Keratinocyte (primary cell): Measurements from ENCODE around the gene HMCN1. TPM values are rescaled to one million over a fixed set of nuclear protein-coding genes. Genes with fewer than 3 reads are reported as not detected.

Source experiments
- DNase-seq: peaks from one replicate; pipeline ENCODE4 v3.0.0-alpha.2; 2011; ENCODE audit warnings: low read depth, missing footprints, low spot score
- FAIRE-seq: peaks from 2 replicates; lab custom pipeline; 2011; peaks lifted over from hg19 to GRCh38; lab: Jason Lieb, UNC
- H2AFZ ChIP-seq: 2 replicates; pipeline ENCODE4 v1.6.0; 2012; ENCODE audit warnings: low read length, control low read depth, inconsistent platforms; ENCODE audit not compliant: control insufficient read depth
- H3K27ac ChIP-seq: 2 replicates; pipeline ENCODE4 v1.5.1; 2011; ENCODE audit warnings: low read length; ENCODE audit not compliant: control insufficient read depth, insufficient read depth
- H3K27me3 ChIP-seq: 3 replicates; pipeline ENCODE4 v1.6.0; 2011; ENCODE audit warnings: low read length; ENCODE audit not compliant: control insufficient read depth, insufficient read depth; ENCODE audit errors: extremely low read depth
- H3K36me3 ChIP-seq, 2 experiments: 2 replicates in 1 of 2; 3 replicates in 1 of 2; pipeline ENCODE4 v1.5.1; 2011; ENCODE audit warnings: low read length in 2 of 2, mild to moderate bottlenecking in 1 of 2; ENCODE audit not compliant: control insufficient read depth in 2 of 2, insufficient read depth in 2 of 2; ENCODE audit errors: extremely low read depth in 1 of 2
- H3K4me1 ChIP-seq: 3 replicates; pipeline ENCODE4 v1.5.1; 2011; ENCODE audit warnings: low read length; ENCODE audit not compliant: control insufficient read depth, insufficient read depth; ENCODE audit errors: extremely low read depth
- H3K4me2 ChIP-seq: 3 replicates; pipeline ENCODE4 v1.6.0; 2011; ENCODE audit warnings: low read depth, low read length; ENCODE audit not compliant: control insufficient read depth, insufficient read depth; ENCODE audit errors: extremely low read depth
- H3K4me3 ChIP-seq, 3 experiments: fragments of 200-600 bp in 1 of 3; sonication (generic) in 1 of 3; 2 replicates in 2 of 3; 3 replicates in 1 of 3; pipeline ENCODE4 v1.5.1; 2011 to 2016; ENCODE audit warnings: low read length in 3 of 3, mild to moderate bottlenecking in 3 of 3, control low read depth in 2 of 3, inconsistent platforms in 1 of 3, low read depth in 1 of 3, mixed read lengths in 1 of 3, mixed run types in 1 of 3, moderate library complexity in 1 of 3; ENCODE audit not compliant: control insufficient read depth in 2 of 3, insufficient read depth in 2 of 3; ENCODE audit errors: extremely low read depth in 1 of 3
- H3K79me2 ChIP-seq: 2 replicates; pipeline ENCODE4 v1.6.0; 2012; ENCODE audit warnings: low read length; ENCODE audit not compliant: control insufficient read depth, insufficient read depth
- H3K9ac ChIP-seq: 3 replicates; pipeline ENCODE4 v1.6.0; 2011; ENCODE audit warnings: low read length; ENCODE audit not compliant: control insufficient read depth, insufficient read depth; ENCODE audit errors: extremely low read depth
- H3K9me1 ChIP-seq: 3 replicates; pipeline ENCODE4 v1.6.0; 2011; ENCODE audit warnings: low read length; ENCODE audit not compliant: control insufficient read depth, insufficient read depth; ENCODE audit errors: extremely low read depth
- H3K9me3 ChIP-seq: 2 replicates; pipeline ENCODE4 v1.5.1; 2012; ENCODE audit warnings: low read depth, low read length; ENCODE audit not compliant: control insufficient read depth
- H4K20me1 ChIP-seq: 3 replicates; pipeline ENCODE4 v1.6.0; 2011; ENCODE audit warnings: low read length; ENCODE audit not compliant: control insufficient read depth, insufficient read depth; ENCODE audit errors: extremely low read depth
- EZH2 ChIP-seq: IDR thresholded peaks from one replicate; pipeline ENCODE4 v1.6.1; 2012; ENCODE audit warnings: inconsistent platforms, mild to moderate bottlenecking, low read length, moderate library complexity
- dilution Hi-C: fragments of 300-500 bp; cut with MboI; formaldehyde crosslinking; loops from one replicate; pipeline ENCODE4 v1.7.0; 2020; ENCODE audit warnings: low sequenced_read_pairs; ENCODE audit not compliant: extremely low pct_ligation_motif_present
- polyA plus RNA-seq, 5 experiments: library from polyadenylated mRNA; depleted of rRNA in 3 of 5; stranded (reverse) in 3 of 5; stranded (forward) in 1 of 5; unstranded in 1 of 5; fragments of >200 nt; gene quantifications; 1 replicate in 1 of 5; 2 replicates in 3 of 5; 3 replicates in 1 of 5; pipeline versions ENCODE4 v1.2.1 to v1.2.3, GENCODE V29; 2011 to 2012; ENCODE audit warnings: missing spikeins in 2 of 5, low read depth in 1 of 5, low replicate concordance in 1 of 5
- TF ChIP-seq, protein P1 (sequence below), 3 experiments: IDR thresholded peaks in 1 of 3; conservative IDR thresholded peaks in 1 of 3; optimal IDR thresholded peaks in 1 of 3; 2 replicates in 2 of 3; 3 replicates in 1 of 3; pipeline versions ENCODE3 to v1.5.1; 2011; ENCODE audit warnings: low read length in 3 of 3, mild to moderate bottlenecking in 3 of 3, moderate library complexity in 2 of 3, control low read depth in 1 of 3, inconsistent platforms in 1 of 3; ENCODE audit not compliant: insufficient read depth in 2 of 3; ENCODE audit errors: extremely low read depth in 1 of 3

The HMCN1 gene
- polyA plus RNA-seq, 1 donor (not counting 4 experiments of a cell fraction or from before 2014, with no cell fraction given): 1.8 TPM

DNA sequence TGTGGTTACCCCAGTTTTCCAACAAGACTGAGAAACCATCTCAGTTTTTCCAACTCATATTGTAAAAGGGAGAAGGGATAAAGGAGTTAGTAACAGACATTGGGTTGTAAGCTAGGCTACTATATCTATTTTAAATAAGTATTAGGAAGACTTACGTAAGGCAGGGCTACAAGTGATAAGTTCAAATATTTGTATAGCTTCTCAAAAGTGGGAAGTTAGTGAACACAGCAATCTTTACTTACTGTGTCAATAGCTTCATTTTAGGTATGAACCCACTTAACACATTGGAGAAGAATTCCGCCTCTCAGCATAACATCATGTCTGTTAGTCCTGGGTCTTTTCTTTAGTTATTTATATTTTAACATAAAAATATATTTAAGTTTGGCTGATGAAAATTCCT lies 320.7 kb downstream of the HMCN1 start:
- H2AFZ ChIP-seq: no peak overlapping the region
- FAIRE-seq (no peak), DNase-seq (no peak)
- H4K20me1 ChIP-seq: no peaks in the 10 kb centered on the region
- no peaks in the 10 kb centered on the region for H3K9me1 ChIP-seq
- H3K9ac ChIP-seq: no peak overlapping the region
- dilution Hi-C loops: no loop called here
- no peaks in the 10 kb centered on the region for H3K9me3 ChIP-seq
- H3K79me2 ChIP-seq: no peaks in the 10 kb centered on the region
- no peak overlapping the region for H3K4me3 ChIP-seq
- no peaks in the 10 kb centered on the region for H3K27me3 ChIP-seq
- no peak overlapping the region for H3K4me2 ChIP-seq
- H3K27ac ChIP-seq: no peak overlapping the region
- no peak for TF ChIP-seq EZH2
- TF ChIP-seq, protein P1, sequence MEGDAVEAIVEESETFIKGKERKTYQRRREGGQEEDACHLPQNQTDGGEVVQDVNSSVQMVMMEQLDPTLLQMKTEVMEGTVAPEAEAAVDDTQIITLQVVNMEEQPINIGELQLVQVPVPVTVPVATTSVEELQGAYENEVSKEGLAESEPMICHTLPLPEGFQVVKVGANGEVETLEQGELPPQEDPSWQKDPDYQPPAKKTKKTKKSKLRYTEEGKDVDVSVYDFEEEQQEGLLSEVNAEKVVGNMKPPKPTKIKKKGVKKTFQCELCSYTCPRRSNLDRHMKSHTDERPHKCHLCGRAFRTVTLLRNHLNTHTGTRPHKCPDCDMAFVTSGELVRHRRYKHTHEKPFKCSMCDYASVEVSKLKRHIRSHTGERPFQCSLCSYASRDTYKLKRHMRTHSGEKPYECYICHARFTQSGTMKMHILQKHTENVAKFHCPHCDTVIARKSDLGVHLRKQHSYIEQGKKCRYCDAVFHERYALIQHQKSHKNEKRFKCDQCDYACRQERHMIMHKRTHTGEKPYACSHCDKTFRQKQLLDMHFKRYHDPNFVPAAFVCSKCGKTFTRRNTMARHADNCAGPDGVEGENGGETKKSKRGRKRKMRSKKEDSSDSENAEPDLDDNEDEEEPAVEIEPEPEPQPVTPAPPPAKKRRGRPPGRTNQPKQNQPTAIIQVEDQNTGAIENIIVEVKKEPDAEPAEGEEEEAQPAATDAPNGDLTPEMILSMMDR (optimal IDR thresholded peaks at IDR 0.05 in 1 of 3, IDR thresholded peaks at IDR 0.05 in 1 of 3, conservative IDR thresholded peaks at IDR 0.05 in 1 of 3; ENCODE audit: extremely low read depth in 1 of 3, insufficient read depth in 2 of 3, low read length in 3 of 3): no peak
- H3K4me1 ChIP-seq: peaks cover 13% of the 10 kb centered on the region
- H3K36me3 ChIP-seq: no peaks in the 10 kb centered on the region

DNA sequence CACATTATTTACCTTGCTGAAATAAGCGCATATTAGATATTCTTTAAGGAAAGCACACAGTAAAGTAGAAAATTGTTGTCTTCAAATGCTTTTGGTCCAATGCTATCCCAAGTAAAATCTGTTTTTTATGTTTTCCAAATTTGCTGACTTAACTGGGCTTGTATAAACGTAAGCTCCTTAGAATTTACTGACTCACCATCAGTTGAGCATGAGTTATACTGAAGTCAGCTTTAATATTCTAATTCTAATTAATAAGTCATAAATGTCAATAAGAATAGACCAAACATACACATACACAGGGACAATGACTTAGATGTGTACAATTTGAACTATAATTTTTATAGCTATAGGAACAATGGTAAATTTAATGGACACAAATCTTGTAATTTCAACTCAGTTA lies 321.7 kb downstream of the HMCN1 start:
- no peaks in the 10 kb centered on the region for H4K20me1 ChIP-seq
- no peak overlapping the region for H3K9ac ChIP-seq
- no peak overlapping the region for H2AFZ ChIP-seq
- FAIRE-seq (no peak), DNase-seq (no peak)
- H3K79me2 ChIP-seq: no peaks in the 10 kb centered on the region
- no peak overlapping the region for H3K4me3 ChIP-seq
- H3K27me3 ChIP-seq: no peaks in the 10 kb centered on the region
- no peaks in the 10 kb centered on the region for H3K9me1 ChIP-seq
- TF ChIP-seq, protein P1 (optimal IDR thresholded peaks at IDR 0.05 in 1 of 3, IDR thresholded peaks at IDR 0.05 in 1 of 3, conservative IDR thresholded peaks at IDR 0.05 in 1 of 3; ENCODE audit: extremely low read depth in 1 of 3, insufficient read depth in 2 of 3, low read length in 3 of 3): no peak
- no peak for TF ChIP-seq EZH2
- H3K4me1 ChIP-seq: peaks cover 17% of the 10 kb centered on the region
- no peak overlapping the region for H3K27ac ChIP-seq
- no peak overlapping the region for H3K4me2 ChIP-seq
- no peaks in the 10 kb centered on the region for H3K9me3 ChIP-seq
- no peaks in the 10 kb centered on the region for H3K36me3 ChIP-seq
- dilution Hi-C loops: no loop called here
